ENCODE data around the gene PSMC6.

Gene PSMC6

GRCh38 chr14:52706724-52707706 lies at the start of gene PSMC6:
Gene PSMC6, plus strand, starts transcription at chr14:52707200. Its CDS starts 20 bp downstream, at chr14:52707220.
- peak within 1 kb of the TSS; percentile 79 for H3K4me3 ChIP-seq (ENCODE audit: low read length)
- TF ChIP-seq ZNF274 (IDR thresholded peaks at IDR 0.05; ENCODE audit: low read depth, low read length): no peak

- H3K4me3 ChIP-seq (ENCODE audit: low read length): no peak overlapping the region
- no peak for TF ChIP-seq ZNF274 (IDR thresholded peaks at IDR 0.05; ENCODE audit: low read depth, low read length)
Measured at GRCh38 chr14:52660325-52660724, 46.7 kb upstream of the PSMC6 start.

- H3K4me3 ChIP-seq (ENCODE audit: low read length): no peak overlapping the region
- no peak for TF ChIP-seq ZNF274 (IDR thresholded peaks at IDR 0.05; ENCODE audit: low read depth, low read length)
Measured at GRCh38 chr14:52660832-52661231, 46.2 kb upstream of the PSMC6 start.

- H3K4me3 ChIP-seq (ENCODE audit: low read length): no peak overlapping the region
- no peak for TF ChIP-seq ZNF274 (IDR thresholded peaks at IDR 0.05; ENCODE audit: low read depth, low read length)
Measured at GRCh38 chr14:52661314-52661713, 45.7 kb upstream of the PSMC6 start.

GRCh38 chr14:52663850-52664249 lies 43.1 kb upstream of the PSMC6 start:
- H3K4me3 ChIP-seq (ENCODE audit: low read length): no peak overlapping the region
- TF ChIP-seq ZNF274 (IDR thresholded peaks at IDR 0.05; ENCODE audit: low read depth, low read length): no peak

- H3K4me3 ChIP-seq (ENCODE audit: low read length): no peak overlapping the region
- no peak for TF ChIP-seq ZNF274 (IDR thresholded peaks at IDR 0.05; ENCODE audit: low read depth, low read length)
Measured at GRCh38 chr14:52678591-52678990, 28.4 kb upstream of the PSMC6 start.

GRCh38 chr14:52683985-52684520 lies 22.9 kb upstream of the PSMC6 start:
- no peak for TF ChIP-seq ZNF274 (IDR thresholded peaks at IDR 0.05; ENCODE audit: low read depth, low read length)
- H3K4me3 ChIP-seq (ENCODE audit: low read length): no peak overlapping the region

- no peak overlapping the region for H3K4me3 ChIP-seq (ENCODE audit: low read length)
- no peak for TF ChIP-seq ZNF274 (IDR thresholded peaks at IDR 0.05; ENCODE audit: low read depth, low read length)
Measured at GRCh38 chr14:52686176-52686575, 20.8 kb upstream of the PSMC6 start.

GRCh38 chr14:52690983-52691760 lies 15.8 kb upstream of the PSMC6 start:
- TF ChIP-seq ZNF274 (IDR thresholded peaks at IDR 0.05; ENCODE audit: low read depth, low read length): no peak
- H3K4me3 ChIP-seq (ENCODE audit: low read length): no peak overlapping the region

- no peak for TF ChIP-seq ZNF274 (IDR thresholded peaks at IDR 0.05; ENCODE audit: low read depth, low read length)
- H3K4me3 ChIP-seq (ENCODE audit: low read length): no peak overlapping the region
Measured at GRCh38 chr14:52692248-52692962, 14.6 kb upstream of the PSMC6 start.

GRCh38 chr14:52693036-52693435 lies 14.0 kb upstream of the PSMC6 start:
- no peak overlapping the region for H3K4me3 ChIP-seq (ENCODE audit: low read length)
- no peak for TF ChIP-seq ZNF274 (IDR thresholded peaks at IDR 0.05; ENCODE audit: low read depth, low read length)

GRCh38 chr14:52693532-52693931 lies 13.5 kb upstream of the PSMC6 start:
- H3K4me3 ChIP-seq (ENCODE audit: low read length): no peak overlapping the region
- no peak for TF ChIP-seq ZNF274 (IDR thresholded peaks at IDR 0.05; ENCODE audit: low read depth, low read length)

- peak overlapping the region; percentile 81 for H3K4me3 ChIP-seq (ENCODE audit: low read length)
Measured at GRCh38 chr14:52694761-52695480, 12.1 kb upstream of the PSMC6 start.

More at GRCh38 chr14:52694761-52695480, 12.1 kb upstream of the PSMC6 start:
- TF ChIP-seq ZNF274 (IDR thresholded peaks at IDR 0.05; ENCODE audit: low read depth, low read length): no peak
